PC-3 (cell line): ENCODE results near the gene FOXL2NB. TPM values are rescaled to one million over a fixed set of nuclear protein-coding genes. Genes with fewer than 3 reads are reported as not detected.

Experiments
- ATAC-seq: fragments of 200-7000 bp; cut with Tn5 transposase; 2 replicates; pipeline ENCODE4 v1.9.1; 2020; ENCODE audit warnings: mild to moderate bottlenecking, moderate library complexity
- BruUV-seq: library from RNA; stranded (reverse); fragments of 400-500 nt; replicated peaks from 2 replicates; lab custom pipeline; 2021; lab: Mats Ljungman, UMichigan
- CTCF ChIA-PET: fragments of 300-600 bp; sonication (Branson Sonifier 250); formaldehyde crosslinking; loops from one replicate; lab custom pipeline; 2022; ENCODE audit warnings: antibody characterized with exemption; lab: Charles Lee
- POLR2A ChIA-PET: fragments of 300-600 bp; sonication (Branson Sonifier 250); formaldehyde crosslinking; loops from one replicate; lab custom pipeline; 2022; ENCODE audit warnings: antibody characterized with exemption; ENCODE audit not compliant: unreplicated experiment; lab: Charles Lee
- DNase-seq: peaks from one replicate; pipeline ENCODE4 v3.0.0-alpha.2; 2015
- H2AFZ ChIP-seq: fragments of 300-600 bp; sonication (generic); 2 replicates; pipeline ENCODE4 v1.6.0; 2016; ENCODE audit warnings: antibody characterized with exemption, low read length
- H3F3A ChIP-seq: fragments of 300-600 bp; sonication (generic); one replicate; pipeline ENCODE4 v1.6.0; 2017; ENCODE audit warnings: antibody characterized with exemption, low read length, control low read depth, mild to moderate bottlenecking; ENCODE audit not compliant: unreplicated experiment
- H3K27ac ChIP-seq: fragments of 300-600 bp; sonication (generic); 2 replicates; pipeline ENCODE4 v1.5.1; 2016; ENCODE audit warnings: mild to moderate bottlenecking, low read length
- H3K27me3 ChIP-seq: fragments of 300-600 bp; sonication (generic); 2 replicates; pipeline ENCODE4 v1.6.1; 2016; ENCODE audit warnings: low read length, mixed read lengths
- H3K36me3 ChIP-seq: fragments of 300-600 bp; sonication (generic); 2 replicates; pipeline ENCODE4 v1.6.1; 2016; ENCODE audit warnings: low read depth, mixed run types, low read length, mixed read lengths
- H3K4me1 ChIP-seq: fragments of 300-600 bp; sonication (generic); 2 replicates; pipeline ENCODE4 v1.5.1; 2016; ENCODE audit warnings: low read length; ENCODE audit not compliant: insufficient read depth
- H3K4me2 ChIP-seq: fragments of 300-600 bp; sonication (generic); 2 replicates; pipeline ENCODE4 v1.6.0; 2016; ENCODE audit warnings: low read length
- H3K4me3 ChIP-seq: fragments of 300-600 bp; sonication (generic); 2 replicates; pipeline ENCODE4 v1.5.1; 2016; ENCODE audit warnings: mild to moderate bottlenecking, low read length, mixed read lengths
- H3K79me2 ChIP-seq: fragments of 300-600 bp; sonication (generic); 2 replicates; pipeline ENCODE4 v1.6.1; 2017; ENCODE audit warnings: low read length, mixed read lengths
- H3K9ac ChIP-seq: fragments of 300-600 bp; sonication (generic); 2 replicates; pipeline ENCODE4 v1.6.0; 2016; ENCODE audit warnings: mild to moderate bottlenecking, low read length
- H3K9me2 ChIP-seq: fragments of 300-600 bp; sonication (generic); replicated peaks from 2 replicates; pipeline ENCODE4 v1.6.1; 2016; ENCODE audit warnings: mixed run types, low read length, mixed read lengths
- H3K9me3 ChIP-seq: fragments of 300-600 bp; sonication (generic); 2 replicates; pipeline ENCODE4 v1.6.1; 2016; ENCODE audit warnings: low read length, mixed read lengths
- H4K20me1 ChIP-seq: fragments of 300-600 bp; sonication (generic); 2 replicates; pipeline ENCODE4 v1.6.1; 2016; ENCODE audit warnings: low read length, mixed read lengths
- EZH2 ChIP-seq: fragments of 300-600 bp; sonication (generic); IDR thresholded peaks from one replicate; pipeline ENCODE4 v1.6.1; 2017; ENCODE audit warnings: antibody characterized with exemption, mild to moderate bottlenecking, low read length; ENCODE audit not compliant: unreplicated experiment
- EZH2phosphoT487 ChIP-seq: fragments of 300-600 bp; sonication (generic); IDR thresholded peaks from 2 replicates; pipeline ENCODE4 v1.6.1; 2018; ENCODE audit warnings: mild to moderate bottlenecking, antibody characterized with exemption, low read length, borderline replicate concordance
- intact Hi-C: fragments of 100-400 bp; cut with micrococcal nuclease; formaldehyde crosslinking; loops from 2 replicates; pipeline ENCODE4 v1.9.0; 2023
- total RNA-seq: library from RNA; depleted of rRNA; stranded (reverse); fragments of >200 nt; gene quantifications from 2 replicates; pipeline ENCODE4 v1.2.3, GENCODE V29; 2014
- TF ChIP-seq, protein P1 (sequence below): fragments of 300-600 bp; sonication (generic); conservative IDR thresholded peaks from 2 replicates; pipeline ENCODE4 v1.5.1; 2017; ENCODE audit warnings: antibody characterized with exemption, low read depth, mild to moderate bottlenecking, low read length

The FOXL2NB gene
- total RNA-seq, 1 experiment from 2014 or later = not detected

DNA sequence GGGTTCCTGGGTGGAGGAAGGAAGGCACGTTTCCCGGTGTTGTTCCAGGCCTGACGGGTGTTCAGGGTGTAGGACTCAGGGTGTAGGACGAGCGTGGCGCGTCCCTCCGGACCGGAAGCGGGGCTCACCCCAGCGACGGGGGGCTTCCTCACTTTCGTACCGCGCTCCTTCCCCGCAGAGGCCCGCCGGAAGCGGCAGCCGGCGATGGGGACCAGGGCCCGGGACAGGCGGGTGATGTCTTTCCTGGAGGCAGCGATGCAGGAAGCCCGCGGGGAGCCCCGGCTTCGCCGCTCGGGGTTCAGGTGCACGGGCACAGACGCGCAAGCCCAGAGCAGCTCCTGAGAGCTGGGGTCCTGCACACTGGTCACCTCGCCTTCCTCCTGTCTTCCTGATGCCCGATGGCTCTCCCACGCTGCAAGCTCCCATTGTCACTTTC, 13.4 kb downstream of the FOXL2NB start:
- CTCF ChIA-PET = no interaction called here
- no peak overlapping the region for H2AFZ ChIP-seq
- no peak for ATAC-seq

DNA sequence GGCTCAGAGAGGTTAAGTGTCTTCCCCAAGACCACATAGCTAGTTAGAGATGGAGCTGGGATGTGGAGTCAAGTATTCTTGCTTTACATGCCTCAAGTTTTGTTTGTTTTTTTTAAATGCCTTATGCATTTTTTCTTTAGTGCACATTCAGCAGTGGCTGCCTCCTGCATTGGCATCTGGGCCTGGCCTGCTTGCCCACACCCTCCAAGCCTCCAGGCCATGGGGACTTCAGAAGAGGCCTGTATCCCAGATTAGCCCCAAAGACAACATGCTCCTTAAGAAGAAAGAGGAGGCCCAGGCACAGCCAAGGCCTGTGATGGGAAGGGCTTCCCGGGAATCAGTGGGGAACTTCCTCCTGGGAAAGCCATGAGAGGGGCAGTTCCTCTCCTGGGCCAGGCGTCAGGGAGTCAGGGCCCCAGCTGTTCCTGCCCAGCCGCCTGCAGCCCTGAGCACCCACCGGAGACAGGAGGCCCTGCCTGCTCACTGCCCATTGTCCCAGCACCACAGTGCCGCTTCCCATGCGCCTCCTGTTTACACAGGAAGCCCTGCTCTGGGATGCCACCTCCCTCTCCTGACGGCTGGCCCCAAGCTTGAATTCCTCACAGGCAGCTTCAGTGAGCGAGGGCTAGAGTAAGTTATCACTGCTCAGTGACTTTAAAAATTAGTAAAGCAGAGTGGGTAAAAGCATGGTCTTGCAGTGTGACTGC, 16.0 kb downstream of the FOXL2NB start:
- no peak for ATAC-seq
- POLR2A ChIA-PET = no interaction called here
- intact Hi-C loops = no loop called here

More for the DNA sequence above, 13.4 kb downstream of the FOXL2NB start:
- Histone ChIP-seq H3K4me1 (peaks cover 11% of the 10 kb centered on the region; the same call in 1 of the 2 replicates), H3K79me2 (no peaks in the 10 kb centered on the region), H3K27me3 (no peaks in the 10 kb centered on the region), H3K9me2 (no peaks in the 10 kb centered on the region), H4K20me1 (no peaks in the 10 kb centered on the region), H3K4me2 (no peak overlapping the region), H3F3A (no peaks in the 10 kb centered on the region), H3K9ac (no peak overlapping the region), H3K9me3 (no peaks in the 10 kb centered on the region), H3K4me3 (no peak overlapping the region), H3K27ac (no peak overlapping the region), H3K36me3 (no peaks in the 10 kb centered on the region)
- POLR2A ChIA-PET = no interaction called here
- TF ChIP-seq, protein P1, sequence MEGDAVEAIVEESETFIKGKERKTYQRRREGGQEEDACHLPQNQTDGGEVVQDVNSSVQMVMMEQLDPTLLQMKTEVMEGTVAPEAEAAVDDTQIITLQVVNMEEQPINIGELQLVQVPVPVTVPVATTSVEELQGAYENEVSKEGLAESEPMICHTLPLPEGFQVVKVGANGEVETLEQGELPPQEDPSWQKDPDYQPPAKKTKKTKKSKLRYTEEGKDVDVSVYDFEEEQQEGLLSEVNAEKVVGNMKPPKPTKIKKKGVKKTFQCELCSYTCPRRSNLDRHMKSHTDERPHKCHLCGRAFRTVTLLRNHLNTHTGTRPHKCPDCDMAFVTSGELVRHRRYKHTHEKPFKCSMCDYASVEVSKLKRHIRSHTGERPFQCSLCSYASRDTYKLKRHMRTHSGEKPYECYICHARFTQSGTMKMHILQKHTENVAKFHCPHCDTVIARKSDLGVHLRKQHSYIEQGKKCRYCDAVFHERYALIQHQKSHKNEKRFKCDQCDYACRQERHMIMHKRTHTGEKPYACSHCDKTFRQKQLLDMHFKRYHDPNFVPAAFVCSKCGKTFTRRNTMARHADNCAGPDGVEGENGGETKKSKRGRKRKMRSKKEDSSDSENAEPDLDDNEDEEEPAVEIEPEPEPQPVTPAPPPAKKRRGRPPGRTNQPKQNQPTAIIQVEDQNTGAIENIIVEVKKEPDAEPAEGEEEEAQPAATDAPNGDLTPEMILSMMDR = no peak
- TF ChIP-seq EZH2 (no peak), EZH2phosphoT487 (no peak)
- no peak for DNase-seq
- BruUV-seq = no TSS peak
- intact Hi-C loops = no loop called here

More for the DNA sequence above, 16.0 kb downstream of the FOXL2NB start:
- no peaks in the 10 kb centered on the region for H4K20me1 ChIP-seq
- no peak overlapping the region for H3K4me2 ChIP-seq
- no peak overlapping the region for H2AFZ ChIP-seq
- CTCF ChIA-PET = no interaction called here
- no peak overlapping the region for H3K9ac ChIP-seq
- no peak for TF ChIP-seq EZH2phosphoT487
- TF ChIP-seq, protein P1 = no peak
- no peak for TF ChIP-seq EZH2
- BruUV-seq = no TSS peak
- no peak for DNase-seq
- H3K27me3 ChIP-seq = no peaks in the 10 kb centered on the region
- no peaks in the 10 kb centered on the region for H3K36me3 ChIP-seq
- H3K79me2 ChIP-seq = no peaks in the 10 kb centered on the region
- H3K4me1 ChIP-seq = peaks cover 11% of the 10 kb centered on the region; the same call in 1 of the 2 replicates
- H3F3A ChIP-seq = no peaks in the 10 kb centered on the region
- no peak overlapping the region for H3K4me3 ChIP-seq
- H3K9me3 ChIP-seq = no peaks in the 10 kb centered on the region
- no peaks in the 10 kb centered on the region for H3K9me2 ChIP-seq
- no peak overlapping the region for H3K27ac ChIP-seq
